Muscle of arm (tissue), 12 donors: ENCODE results near the gene NR1I2. TPM values are rescaled to one million over a fixed set of nuclear protein-coding genes. Genes with fewer than 3 reads are reported as not detected.

Experiments
- DNase-seq: peaks from one replicate; pipeline ENCODE4 v3.0.0-alpha.2; 2013
- polyA plus RNA-seq, 12 donors: library from polyadenylated mRNA; unstranded; fragments of 120-200 nt; gene quantifications; one replicate each; pipeline ENCODE4 v1.2.1, GENCODE V29; 2013; ENCODE audit not compliant: insufficient read length in 12 of 12

The NR1I2 gene
- polyA plus RNA-seq, 12 donors: 0.11 to 25.0 (median 0.33) TPM; not detected in 1

DNA sequence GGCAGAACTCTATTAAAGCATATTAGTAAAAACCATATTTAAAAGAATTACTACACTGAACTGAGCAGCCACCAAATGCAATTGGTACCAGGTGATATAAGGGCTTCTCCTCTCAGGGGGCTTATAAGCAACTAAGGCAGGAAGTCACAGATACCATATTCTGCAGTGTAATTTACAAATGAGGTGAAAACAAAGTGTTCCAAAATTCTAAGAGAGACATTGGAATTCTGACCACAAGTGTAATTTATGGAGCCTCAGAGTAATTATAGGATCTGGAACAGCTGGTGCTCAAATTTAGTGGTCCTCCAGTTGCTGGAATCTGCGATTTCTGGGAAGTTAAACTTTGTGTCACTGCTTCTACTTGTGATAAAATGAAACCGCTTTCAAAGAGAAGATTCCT, 3.1 kb upstream of the NR1I2 start:
- DNase-seq: no peak

DNA sequence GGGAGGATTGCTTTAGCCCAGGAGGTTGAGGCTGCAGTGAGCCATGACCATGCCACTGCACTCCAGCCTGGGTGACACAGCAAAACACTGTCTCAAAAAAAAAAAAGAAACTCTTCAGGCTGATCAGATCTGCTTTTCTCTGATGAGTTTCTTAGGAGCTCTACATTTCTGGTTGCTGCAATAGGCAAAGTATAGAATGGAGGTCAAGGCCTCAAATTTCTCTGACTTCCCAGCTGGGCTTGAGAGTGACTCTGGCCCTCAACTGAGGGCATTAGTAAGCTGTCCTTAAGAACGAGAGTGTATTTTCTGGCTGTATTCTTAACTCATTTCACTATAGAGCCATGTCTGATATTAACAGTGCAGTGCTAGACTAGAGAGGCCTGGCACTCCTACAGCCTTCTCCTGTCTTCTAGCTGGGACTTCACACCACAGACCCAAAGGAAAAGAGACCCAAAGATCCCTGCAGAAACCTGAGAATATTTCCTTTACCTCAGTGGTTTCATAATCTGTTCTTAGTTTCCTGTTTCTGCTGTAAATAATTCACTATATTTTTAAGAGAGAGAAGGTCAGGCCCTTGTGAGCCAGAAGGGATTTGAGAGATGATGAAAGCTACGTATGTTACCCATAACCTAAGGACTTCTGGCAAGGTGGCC, 2.0 kb upstream of the NR1I2 start:
- DNase-seq: no peak

DNA sequence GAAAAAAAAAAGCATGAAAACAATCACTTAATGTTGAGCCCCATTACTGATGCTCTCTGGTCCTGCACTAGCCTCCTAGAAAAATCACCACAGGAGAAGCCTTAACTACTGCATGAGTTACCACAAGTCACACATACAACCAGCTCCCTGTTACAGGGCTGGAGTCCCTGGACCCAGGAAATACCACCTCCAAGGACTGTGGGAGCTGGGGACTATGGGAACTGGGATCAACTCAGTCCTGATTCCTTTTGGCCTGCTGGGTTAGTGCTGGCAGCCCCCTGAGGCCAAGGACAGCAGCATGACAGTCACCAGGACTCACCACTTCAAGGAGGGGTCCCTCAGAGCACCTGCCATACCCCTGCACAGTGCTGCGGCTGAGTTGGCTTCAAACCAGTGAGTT, 559 bp downstream of the NR1I2 start:
- no peak for DNase-seq

DNA sequence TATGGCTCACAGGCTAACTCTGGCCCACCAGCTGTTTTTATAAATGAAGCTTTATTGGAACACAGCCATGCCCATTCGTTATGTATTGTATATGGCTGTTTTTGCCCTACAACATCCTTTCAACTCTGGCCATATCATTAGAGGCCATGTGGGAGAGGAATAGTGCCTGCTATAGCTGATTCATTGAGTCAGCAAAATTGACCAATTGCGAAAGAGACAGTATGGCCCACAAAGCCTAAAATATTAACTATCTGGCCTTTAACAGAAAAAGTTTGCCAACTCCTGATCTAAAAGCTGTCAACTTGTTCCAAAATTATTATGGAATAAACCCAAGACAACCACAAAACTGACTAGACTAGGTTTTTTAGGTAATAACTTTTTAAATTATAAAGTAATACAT, 1.4 kb downstream of the NR1I2 start:
- no peak for DNase-seq

DNA sequence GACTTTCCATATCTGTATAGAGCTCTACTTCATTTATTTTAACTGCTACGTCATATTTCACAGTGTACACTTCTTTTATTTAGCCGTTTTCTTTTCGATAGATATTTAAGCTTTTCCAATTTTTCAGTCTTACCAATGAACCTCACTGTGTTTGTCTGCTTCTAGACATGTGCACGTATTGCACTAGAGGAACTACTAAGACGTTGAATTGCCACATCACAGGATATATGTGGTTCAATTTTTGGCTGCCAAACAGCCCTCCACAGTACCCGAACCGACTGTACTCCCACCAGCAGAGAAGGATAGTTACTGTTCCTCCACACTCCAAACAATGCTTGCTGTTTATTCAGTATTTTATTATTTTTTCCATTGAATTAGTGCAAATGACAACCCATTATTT, 2.0 kb downstream of the NR1I2 start:
- DNase-seq: no peak

DNA sequence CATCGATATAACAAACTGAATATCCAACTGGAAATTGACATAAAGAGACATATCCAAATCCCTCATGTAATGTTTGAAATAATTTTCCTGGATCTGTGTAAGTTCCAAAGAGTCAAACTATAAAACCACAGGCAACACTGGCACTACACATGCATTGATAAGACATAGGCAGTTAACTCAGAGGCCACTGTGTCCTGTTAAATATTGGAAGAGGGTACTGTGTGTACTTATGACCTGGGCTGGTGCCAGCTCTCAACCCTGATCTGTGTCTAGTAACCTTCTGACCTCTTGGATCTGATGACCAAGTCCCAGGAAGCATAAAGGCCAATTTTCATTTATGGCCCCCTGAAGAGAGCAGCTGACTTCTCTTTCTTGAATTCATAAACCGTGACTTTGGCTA, 4.5 kb downstream of the NR1I2 start:
- no peak for DNase-seq

DNA sequence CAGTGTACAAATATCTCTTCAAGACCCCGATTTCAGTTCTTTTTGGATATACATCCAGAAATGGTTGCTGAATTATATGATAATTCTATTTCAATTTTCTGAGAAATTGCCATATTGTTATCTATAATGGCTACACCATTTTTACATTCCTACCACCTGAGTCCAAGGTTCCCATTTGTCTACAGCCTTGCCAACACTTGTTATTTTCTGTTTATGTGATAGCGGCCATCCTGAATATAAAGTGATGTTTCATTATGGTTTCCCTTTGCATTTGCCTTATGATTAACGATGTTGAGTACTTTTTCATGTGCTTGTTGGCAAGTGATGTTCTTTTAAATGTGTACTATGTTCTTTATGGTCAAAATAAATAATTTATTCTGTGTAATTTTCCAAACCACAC, 8.5 kb downstream of the NR1I2 start:
- no peak for DNase-seq

DNA sequence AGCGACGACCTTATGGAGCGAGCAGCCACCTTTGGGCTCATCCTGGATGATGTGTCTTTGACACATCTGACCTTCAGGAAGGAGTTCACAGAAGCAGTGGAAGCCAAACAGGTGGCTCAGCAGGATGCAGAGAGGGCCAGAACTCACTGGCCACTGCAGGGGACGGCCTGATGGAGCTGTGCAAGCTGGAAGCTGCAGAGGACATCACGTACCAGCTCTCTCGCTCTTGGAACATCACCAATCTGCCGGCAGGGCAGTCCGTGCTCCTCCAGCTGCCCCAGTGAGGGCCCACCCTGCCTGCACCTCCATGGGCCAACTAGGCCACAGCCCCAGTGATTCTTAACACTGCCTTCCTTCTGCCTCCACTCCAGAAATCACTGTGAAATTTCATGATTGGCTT, 10.4 kb downstream of the NR1I2 start:
- DNase-seq: no peak

DNA sequence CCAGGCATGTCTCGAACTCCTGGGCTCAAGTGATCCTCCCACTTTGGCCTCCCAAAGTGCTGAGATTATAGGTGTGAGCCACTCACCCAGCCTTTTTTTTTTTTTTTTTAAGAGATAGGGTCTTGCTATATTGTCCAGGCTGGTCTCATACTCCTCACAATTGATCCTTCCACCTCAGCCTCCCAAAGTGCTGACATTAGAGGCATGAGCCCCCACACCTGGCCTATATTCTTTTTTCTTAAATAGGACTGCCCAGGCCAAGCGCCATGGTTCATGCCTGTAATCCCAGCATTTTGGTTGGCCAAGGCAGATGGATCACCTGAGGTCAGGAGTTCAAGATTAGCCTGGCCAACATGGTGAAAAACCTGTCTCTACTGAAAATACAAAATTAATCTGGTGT, 12.5 kb downstream of the NR1I2 start:
- no peak for DNase-seq

DNA sequence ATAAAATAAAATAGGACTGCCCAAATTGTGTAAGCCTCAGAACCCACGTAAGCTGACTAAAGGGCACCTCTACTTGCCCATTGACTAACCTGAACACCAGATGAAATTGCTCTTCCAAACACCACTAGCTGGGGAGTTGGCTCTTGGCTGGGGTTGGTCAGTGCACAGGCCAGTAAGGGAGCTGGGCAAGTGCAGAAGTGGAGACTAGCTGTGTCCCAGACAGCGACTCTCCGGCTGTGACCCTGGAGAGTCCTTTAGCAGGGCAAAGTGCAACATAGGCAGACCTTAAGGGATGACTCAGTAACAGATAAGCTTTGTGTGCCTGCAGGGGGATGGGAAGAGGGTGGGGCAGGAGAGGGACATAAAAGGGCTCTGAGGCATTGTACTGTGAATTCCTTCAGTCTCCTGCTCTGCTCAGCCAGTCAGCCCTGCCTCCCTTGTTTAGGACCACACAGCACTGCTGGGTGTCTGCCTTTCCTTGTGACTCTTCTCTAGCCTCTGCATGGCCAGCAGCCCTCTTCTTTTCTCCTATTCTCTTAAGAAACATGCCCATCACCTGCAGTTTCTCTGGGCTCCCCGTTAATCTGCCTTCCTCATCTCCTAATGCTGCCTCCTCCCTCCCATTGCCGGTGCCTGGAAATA, 13.2 kb downstream of the NR1I2 start:
- DNase-seq: no peak

DNA sequence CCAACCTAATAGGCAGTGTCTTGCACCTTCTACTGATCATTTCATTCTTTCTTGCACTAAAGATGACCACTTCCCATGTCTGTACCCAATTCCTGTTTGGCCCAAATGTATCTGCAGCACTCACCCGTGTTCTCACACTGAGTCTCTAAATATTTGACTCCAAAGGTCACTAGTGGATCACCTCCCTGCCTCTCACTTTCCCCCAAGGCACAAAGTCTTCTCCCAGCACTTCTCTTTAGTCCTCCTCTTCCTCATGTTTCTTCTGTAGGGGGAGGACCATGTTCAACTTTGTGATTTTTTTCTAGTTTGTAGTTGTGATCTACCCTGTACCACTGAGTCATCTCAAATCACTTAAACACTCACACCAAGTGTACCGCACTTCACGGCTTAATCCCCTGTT, 13.9 kb downstream of the NR1I2 start:
- DNase-seq: no peak

DNA sequence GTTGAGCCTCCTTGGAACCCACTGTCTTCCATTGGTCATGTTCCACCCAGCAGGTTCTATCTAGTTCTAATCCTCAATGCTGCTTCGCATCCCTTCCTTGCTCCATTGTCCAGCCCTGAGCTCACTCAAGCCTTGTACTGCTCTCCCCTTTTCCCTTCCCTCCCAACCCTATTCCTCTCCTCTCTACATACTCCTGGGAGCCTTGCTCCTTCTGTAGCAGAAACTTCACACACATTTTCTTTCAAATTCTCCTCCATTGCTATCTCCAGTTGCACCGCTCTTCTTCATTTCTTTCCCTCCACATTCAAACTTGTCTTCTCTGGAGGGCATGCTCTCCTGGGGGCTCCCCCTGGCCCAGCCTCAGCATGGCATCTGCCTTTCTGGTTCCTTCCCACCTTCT, 14.5 kb downstream of the NR1I2 start:
- no peak for DNase-seq

DNA sequence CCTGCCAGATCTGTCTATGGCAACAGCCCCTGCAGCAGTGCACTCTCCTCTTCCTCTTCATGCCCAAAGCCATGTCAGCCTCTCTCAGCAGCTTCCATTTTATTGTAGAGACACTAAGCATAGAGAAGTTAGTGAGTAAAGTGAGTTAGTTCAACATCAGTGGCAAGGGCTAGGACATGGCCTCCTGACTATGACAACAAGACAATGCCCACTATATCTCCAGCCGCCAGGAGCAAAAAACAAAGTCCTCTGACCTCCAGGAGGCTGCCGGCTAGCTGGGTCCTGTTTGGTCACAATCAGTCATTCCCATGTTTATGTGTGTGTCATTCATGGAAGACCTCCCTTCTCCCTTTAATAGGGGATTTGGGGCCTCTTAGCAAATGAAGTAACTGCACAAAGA, 14.9 kb downstream of the NR1I2 start:
- no peak for DNase-seq

DNA sequence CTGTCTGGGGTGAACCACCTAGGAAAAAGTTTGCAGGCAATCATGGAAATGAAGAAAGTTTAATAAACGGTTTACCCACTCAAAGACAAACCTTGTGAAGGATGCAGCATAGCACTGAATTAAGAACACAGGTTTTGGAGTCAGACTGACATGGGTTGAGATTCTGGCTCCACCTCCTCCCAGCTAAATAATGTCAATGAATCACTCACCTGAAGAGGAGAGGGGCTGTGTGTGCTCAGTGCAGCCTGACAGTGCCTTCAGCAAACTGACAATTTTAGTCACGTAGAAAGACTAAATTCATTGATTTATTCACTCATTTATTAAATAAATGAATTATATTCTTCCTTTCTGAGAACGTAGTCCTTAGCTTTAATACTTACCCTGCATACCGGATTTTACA, 18.9 kb downstream of the NR1I2 start:
- no peak for DNase-seq

DNA sequence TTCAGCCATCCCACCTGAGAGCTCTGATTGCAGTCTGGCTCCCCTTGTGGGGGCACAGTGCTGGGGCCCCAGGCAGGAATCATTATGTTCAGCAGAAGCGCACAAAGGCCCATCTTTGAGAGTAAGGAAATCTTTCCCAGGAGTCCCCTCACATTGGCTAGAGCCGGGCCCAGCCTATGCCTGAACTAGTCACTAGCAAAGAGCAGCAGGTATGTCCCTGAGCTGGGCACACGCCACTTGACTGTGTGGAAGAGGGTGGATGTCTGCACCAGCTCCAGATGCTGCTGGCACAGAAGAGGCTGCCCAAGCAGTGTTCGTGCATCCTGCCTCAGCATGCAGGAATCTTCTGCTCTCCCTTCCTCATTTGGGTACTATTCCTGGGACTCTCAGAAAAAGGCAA, 26.3 kb downstream of the NR1I2 start:
- DNase-seq: no peak

DNA sequence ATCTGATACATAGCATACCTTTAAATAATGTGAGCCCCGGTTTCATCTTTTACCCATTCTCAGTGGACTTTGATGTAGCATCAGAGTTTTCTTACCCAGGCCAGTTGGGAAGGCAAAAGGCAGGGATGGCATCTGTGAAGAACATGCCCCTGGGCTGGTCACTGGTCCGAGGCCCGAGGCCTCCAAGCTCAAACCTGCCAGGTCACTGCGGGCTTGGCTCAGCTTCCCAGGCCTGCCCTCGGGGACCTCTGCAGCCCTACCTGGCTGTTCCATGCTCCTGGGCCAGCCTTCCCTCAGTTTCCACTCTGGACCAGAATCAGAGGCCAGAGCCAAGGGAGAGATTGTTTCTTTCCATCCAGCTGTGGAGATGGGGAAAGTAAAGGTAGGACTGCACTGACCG, 26.9 kb downstream of the NR1I2 start:
- DNase-seq: no peak

DNA sequence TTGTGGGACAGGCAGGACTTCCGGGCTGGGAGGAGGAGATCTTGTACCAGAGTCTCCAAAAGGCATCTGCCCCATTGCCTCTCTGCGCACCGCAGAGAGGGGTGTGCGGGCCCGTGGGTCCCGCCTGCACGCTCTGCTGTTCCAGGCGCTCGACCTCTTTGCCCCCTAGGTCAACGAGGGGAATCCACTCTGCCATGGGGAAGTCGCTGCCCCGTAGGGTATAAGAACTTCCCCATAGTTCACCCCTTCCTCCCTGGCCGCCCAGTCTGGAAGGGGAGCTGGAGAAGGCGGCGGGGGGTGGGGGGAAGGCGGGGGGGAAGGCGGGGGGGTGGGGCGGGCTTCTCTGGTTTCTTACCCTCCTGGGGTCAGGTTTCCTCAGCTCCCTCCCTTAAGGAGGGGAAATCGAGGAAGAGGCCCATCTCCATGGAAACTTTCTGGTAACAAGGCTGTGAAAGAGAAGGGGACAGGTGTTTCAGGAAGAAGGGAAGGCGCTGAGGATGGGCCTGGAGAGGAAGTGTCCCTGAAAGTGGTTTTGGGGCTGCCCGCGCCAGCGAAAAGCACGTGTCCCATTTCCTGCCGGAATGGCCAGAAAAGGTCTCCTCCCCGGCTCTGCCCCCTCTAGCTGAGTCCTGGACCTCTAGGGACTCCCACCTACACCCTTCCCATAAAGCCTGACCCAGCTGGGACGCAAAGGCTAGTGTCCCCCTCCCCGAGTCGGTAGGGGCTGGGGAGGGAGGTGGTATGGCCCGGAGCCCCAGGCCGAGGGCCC, 27.5 kb downstream of the NR1I2 start:
- no peak for DNase-seq

DNA sequence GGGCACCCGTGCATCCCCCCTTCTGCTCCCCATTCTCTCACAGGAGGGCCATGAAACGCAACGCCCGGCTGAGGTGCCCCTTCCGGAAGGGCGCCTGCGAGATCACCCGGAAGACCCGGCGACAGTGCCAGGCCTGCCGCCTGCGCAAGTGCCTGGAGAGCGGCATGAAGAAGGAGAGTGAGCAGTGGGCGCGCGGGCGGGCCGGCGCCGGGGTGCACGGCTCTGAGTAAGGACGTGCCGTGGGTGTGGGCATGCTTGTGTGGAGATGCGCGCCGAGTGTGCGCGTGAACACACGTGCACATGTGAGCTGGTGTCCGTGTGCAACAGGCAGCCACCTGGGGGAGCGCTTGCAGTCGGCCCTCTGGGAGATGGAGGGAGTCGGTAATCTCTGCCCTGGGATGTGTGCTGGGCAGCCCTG, 28.1 kb downstream of the NR1I2 start:
- no peak for DNase-seq

DNA sequence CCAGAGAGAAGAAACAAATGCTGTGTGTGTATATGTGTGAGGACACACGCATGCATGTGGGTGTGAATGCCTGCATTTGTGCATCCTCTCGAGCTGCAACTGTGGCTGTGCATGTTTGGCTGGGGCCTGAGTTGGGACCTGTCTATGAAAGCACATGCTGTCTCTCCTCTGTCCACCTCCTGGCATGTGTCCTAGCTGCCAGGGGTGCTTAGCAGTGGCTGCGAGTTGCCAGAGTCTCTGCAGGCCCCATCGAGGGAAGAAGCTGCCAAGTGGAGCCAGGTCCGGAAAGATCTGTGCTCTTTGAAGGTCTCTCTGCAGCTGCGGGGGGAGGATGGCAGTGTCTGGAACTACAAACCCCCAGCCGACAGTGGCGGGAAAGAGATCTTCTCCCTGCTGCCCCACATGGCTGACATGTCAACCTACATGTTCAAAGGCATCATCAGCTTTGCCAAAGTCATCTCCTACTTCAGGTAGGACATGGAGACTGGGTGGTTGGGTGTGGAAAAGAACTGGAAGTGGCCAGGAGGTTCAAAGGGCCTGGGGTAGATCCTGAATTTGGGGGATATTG, 30.7 kb downstream of the NR1I2 start:
- no peak for DNase-seq

DNA sequence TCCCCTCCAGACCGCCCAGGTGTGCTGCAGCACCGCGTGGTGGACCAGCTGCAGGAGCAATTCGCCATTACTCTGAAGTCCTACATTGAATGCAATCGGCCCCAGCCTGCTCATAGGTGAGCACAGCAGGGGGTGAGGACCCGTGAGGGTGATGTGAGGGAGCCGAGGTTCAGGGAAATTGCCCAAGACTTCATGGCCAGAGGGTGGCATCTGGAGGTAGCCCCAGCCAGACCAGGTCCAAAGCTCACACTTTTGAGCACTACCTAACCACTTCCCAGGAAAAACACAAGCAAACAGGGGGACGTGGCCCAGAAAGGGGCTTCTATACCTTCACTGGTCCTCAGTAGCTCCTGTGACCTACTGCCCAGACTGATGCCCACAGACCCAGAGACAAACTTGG, 33.8 kb downstream of the NR1I2 start:
- no peak for DNase-seq

DNA sequence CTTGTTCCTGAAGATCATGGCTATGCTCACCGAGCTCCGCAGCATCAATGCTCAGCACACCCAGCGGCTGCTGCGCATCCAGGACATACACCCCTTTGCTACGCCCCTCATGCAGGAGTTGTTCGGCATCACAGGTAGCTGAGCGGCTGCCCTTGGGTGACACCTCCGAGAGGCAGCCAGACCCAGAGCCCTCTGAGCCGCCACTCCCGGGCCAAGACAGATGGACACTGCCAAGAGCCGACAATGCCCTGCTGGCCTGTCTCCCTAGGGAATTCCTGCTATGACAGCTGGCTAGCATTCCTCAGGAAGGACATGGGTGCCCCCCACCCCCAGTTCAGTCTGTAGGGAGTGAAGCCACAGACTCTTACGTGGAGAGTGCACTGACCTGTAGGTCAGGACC, 35.2 kb downstream of the NR1I2 start:
- DNase-seq: no peak

DNA sequence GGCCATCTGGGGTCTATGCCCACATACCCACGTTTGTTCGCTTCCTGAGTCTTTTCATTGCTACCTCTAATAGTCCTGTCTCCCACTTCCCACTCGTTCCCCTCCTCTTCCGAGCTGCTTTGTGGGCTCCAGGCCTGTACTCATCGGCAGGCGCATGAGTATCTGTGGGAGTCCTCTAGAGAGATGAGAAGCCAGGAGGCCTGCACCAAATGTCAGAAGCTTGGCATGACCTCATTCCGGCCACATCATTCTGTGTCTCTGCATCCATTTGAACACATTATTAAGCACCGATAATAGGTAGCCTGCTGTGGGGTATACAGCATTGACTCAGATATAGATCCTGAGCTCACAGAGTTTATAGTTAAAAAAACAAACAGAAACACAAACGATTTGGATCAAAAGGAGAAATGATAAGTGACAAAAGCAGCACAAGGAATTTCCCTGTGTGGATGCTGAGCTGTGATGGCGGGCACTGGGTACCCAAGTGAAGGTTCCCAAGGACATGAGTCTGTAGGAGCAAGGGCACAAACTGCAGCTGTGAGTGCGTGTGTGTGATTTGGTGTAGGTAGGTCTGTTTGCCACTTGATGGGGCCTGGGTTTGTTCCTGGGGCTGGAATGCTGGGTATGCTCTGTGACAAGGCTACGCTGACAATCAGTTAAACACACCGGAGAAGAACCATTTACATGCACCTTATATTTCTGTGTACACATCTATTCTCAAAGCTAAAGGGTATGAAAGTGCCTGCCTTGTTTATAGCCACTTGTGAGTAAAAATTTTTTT, 35.9 kb downstream of the NR1I2 start:
- no peak for DNase-seq
